ENCODE measurements around the gene CFHR5. TPM values are rescaled to one million over a fixed set of nuclear protein-coding genes. Genes with fewer than 3 reads are reported as not detected.

CFHR5 gene
- total RNA-seq, 3 donors from 2014 or later = not detected

- Mint-ChIP-seq H3K36me3 (ENCODE audit: insufficient read depth) (no peaks in the 10 kb centered on the region), H3K4me1 (ENCODE audit: low read depth) (no peaks in the 10 kb centered on the region), H3K9me3 (no peaks in the 10 kb centered on the region), H3K27me3 (ENCODE audit: low read depth) (peaks cover 25% of the 10 kb centered on the region), H3K4me3 (no peak overlapping the region)
- ATAC-seq = no peak
- DNase-seq = no peak
These were observed 64.4 kb downstream of the CFHR5 start for GRCh38 chr1:197041486-197042353.

GRCh38 chr1:197042676-197043341, 65.5 kb downstream of the CFHR5 start:
- no peaks in the 10 kb centered on the region for H3K36me3 Mint-ChIP-seq (ENCODE audit: insufficient read depth)
- ATAC-seq (no peak), DNase-seq (no peak)
- H3K27me3 Mint-ChIP-seq (ENCODE audit: low read depth) = peaks cover 24% of the 10 kb centered on the region
- no peak overlapping the region for H3K4me3 Mint-ChIP-seq
- H3K9me3 Mint-ChIP-seq = no peaks in the 10 kb centered on the region
- H3K4me1 Mint-ChIP-seq (ENCODE audit: low read depth) = no peaks in the 10 kb centered on the region

- DNase-seq (no peak), ATAC-seq (no peak)
- Mint-ChIP-seq H3K4me1 (ENCODE audit: low read depth) (no peaks in the 10 kb centered on the region), H3K36me3 (ENCODE audit: insufficient read depth) (no peaks in the 10 kb centered on the region), H3K9me3 (no peaks in the 10 kb centered on the region), H3K27me3 (ENCODE audit: low read depth) (peaks cover 18% of the 10 kb centered on the region), H3K4me3 (no peak overlapping the region)
These were observed 71.7 kb downstream of the CFHR5 start for GRCh38 chr1:197049100-197049499.

Other genes starting within 250 kb of the CFHR5 start
- under 1 TPM in 1 of 3 donors, not detected in 2; 0.18 TPM for gene CFHR3, start 202.7 kb upstream of the CFHR5 start, total RNA-seq
- under 1 TPM in 1 of 3 donors, not detected in 2; 0.26 TPM for gene CFHR1, start 157.8 kb upstream of the CFHR5 start, total RNA-seq
- gene CFHR4, start 89.5 kb upstream of the CFHR5 start, total RNA-seq = not detected
- gene CFHR2, start 33.8 kb upstream of the CFHR5 start, total RNA-seq = not detected
- not detected for gene F13B, start 89.7 kb downstream of the CFHR5 start, total RNA-seq
- gene ASPM, start 169.1 kb downstream of the CFHR5 start, total RNA-seq = 1 to 10 TPM; 1.2 to 1.7 (median 1.4) TPM
- gene ZBTB41, start 223.7 kb downstream of the CFHR5 start, total RNA-seq = 1 to 10 TPM; 2.5 TPM